SJSA1 (cell line): ENCODE results near the gene EXTL1. TPM values are rescaled to one million over a fixed set of nuclear protein-coding genes. Genes with fewer than 3 reads are reported as not detected.

Source experiments
- DNase-seq, 2 experiments: peaks; one replicate each; pipeline ENCODE4 v3.0.0-alpha.2; 2015 to 2020; ENCODE audit warnings: low spot score in 2 of 2, low read depth in 1 of 2
- H3K27ac ChIP-seq: fragments of 250-450 bp; sonication (Bioruptor Pico); 2 replicates; pipeline ENCODE4 v1.5.1; 2020; ENCODE audit warnings: mild to moderate bottlenecking, moderate library complexity
- H3K27me3 ChIP-seq: fragments of 250-450 bp; sonication (Bioruptor Pico); replicated peaks from 2 replicates; pipeline ENCODE4 v1.5.1; 2020; ENCODE audit warnings: mild to moderate bottlenecking, moderate library complexity
- H3K36me3 ChIP-seq: fragments of 250-450 bp; sonication (Bioruptor Pico); 2 replicates; pipeline ENCODE4 v1.5.1; 2020; ENCODE audit warnings: mild to moderate bottlenecking
- H3K4me1 ChIP-seq: fragments of 250-450 bp; sonication (Bioruptor Pico); replicated peaks from 2 replicates; pipeline ENCODE4 v1.6.1; 2021; ENCODE audit warnings: mild to moderate bottlenecking
- H3K4me3 ChIP-seq: fragments of 250-450 bp; sonication (Bioruptor Pico); 2 replicates; pipeline ENCODE4 v1.5.1; 2020; ENCODE audit warnings: mild to moderate bottlenecking
- H3K9me3 ChIP-seq: fragments of 250-450 bp; sonication (Bioruptor Pico); replicated peaks from 2 replicates; pipeline ENCODE4 v1.5.1; 2020; ENCODE audit warnings: mild to moderate bottlenecking
- total RNA-seq: library from RNA; depleted of rRNA; stranded (reverse); fragments of >200 nt; shearing (Covaris generic); gene quantifications from 2 replicates; pipeline ENCODE4 v1.2.3, GENCODE V29; 2014

The EXTL1 gene
- total RNA-seq, 1 experiment from 2014 or later, result 0.08 TPM

- no peak overlapping the region for H3K27ac ChIP-seq
These were observed 13.8 kb downstream of the EXTL1 start for GRCh38 chr1:26035203-26035958.

DNA sequence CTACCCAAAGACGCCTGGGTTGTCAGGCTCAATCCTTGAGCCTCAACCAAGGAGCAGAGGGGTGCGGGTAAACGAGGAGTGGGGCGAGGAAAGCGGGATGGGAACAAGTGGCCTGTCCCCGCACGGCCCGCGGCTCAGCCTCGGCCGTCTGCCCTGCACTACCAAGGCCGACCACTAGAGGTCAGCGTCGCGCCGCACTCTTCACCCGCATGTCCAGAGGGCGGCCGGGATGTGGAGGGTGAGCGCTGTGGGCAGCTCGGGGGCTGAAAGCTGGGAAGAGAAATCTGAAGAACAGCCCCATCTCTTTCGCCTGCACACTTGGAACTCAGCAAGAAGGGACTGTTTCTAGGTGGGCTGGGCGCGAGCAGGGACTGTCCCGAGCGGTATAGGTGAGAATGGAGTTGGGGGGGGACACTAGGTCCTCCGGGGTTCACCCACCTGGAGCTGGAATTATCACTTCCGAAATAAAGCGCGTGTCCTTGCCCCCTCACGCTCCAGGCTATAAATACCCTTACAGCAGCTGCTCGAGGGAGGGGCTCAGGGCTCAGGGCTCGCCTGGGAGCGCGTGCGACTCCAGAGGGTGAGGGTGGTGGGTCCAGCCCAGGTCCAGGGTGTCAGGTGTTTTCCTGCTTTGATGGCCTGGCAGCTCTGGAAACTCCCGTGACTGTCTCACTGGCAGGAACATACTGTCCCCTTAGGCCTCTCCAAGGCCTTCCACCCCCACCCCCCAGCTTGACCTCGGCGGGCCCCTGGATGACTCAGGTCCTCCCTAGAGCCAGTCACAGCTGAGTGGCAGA, 14.6 kb downstream of the EXTL1 start:
- no peak overlapping the region for H3K27ac ChIP-seq
- H3K27me3 ChIP-seq, result 0 out of 2 replicates have a peak, but pooled peaks cover 4% of the 10 kb centered on the region
- peaks cover 19% of the 10 kb centered on the region for H3K4me1 ChIP-seq
- no peaks in the 10 kb centered on the region for H3K9me3 ChIP-seq
- H3K4me3 ChIP-seq, result peak overlapping the region; percentile 49
- H3K36me3 ChIP-seq, result no peaks in the 10 kb centered on the region
- peak; percentile 80 to 83 for DNase-seq

More at GRCh38 chr1:26035203-26035958, 13.8 kb downstream of the EXTL1 start:
- Histone ChIP-seq H3K36me3 (no peaks in the 10 kb centered on the region), H3K4me1 (peaks cover 19% of the 10 kb centered on the region), H3K9me3 (no peaks in the 10 kb centered on the region), H3K27me3 (0 out of 2 replicates have a peak, but pooled peaks cover 4% of the 10 kb centered on the region), H3K4me3 (peak overlapping the region; percentile 49)
- peak; percentile 88 to 93 for DNase-seq

DNA sequence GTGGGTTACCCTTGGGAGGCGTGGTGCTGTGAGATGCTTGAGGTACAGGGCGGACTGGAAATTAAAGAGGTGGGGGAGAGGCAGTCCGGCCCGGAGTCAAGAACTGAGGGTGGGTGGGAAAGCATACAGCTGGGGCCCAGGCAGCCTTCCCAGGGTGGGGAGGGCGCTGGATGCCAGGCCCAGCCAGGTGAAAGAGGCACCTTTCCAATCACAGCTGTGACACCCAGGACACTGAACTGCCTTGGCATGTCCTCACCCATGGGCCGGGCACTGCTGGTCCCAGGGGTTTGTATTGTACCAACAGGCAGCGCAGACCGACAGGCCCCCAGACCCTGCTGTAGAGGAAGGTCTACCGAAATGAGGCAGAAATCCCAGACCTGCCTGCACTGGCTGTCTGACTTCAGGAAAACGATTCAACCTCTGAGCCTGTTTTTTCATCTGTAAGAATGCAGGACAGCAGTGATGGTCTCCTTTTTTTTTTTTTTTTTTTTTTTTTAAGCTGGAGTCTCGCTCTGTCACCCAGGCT, 15.2 kb downstream of the EXTL1 start:
- DNase-seq, result no peak
- Histone ChIP-seq H3K9me3 (no peaks in the 10 kb centered on the region), H3K36me3 (no peaks in the 10 kb centered on the region), H3K27me3 (0 out of 2 replicates have a peak, but pooled peaks cover 4% of the 10 kb centered on the region), H3K4me1 (peaks cover 19% of the 10 kb centered on the region), H3K4me3 (no peak overlapping the region), H3K27ac (no peak overlapping the region)

DNA sequence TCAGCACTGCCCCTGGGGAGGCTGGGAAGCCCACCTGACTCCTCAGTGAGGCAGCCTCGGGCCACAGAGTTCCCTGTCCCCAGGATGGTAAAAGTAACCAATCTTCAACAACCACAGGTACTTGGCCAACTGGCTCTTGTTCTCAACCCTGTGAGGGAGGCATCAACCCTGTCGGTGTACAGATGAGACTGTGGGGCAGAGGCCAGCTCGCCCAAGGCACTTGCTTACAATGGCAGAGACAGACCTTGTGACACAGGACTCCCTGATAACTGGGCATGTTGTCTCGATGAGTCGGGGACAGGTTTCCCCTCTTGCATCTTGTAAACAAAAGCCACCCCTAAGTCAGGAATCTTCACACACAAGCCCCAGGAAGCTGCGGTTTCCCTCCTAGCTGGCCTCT, 16.3 kb downstream of the EXTL1 start:
- H3K36me3 ChIP-seq, result no peaks in the 10 kb centered on the region
- peaks cover 14% of the 10 kb centered on the region for H3K27me3 ChIP-seq
- H3K4me3 ChIP-seq, result no peak overlapping the region
- no peak for DNase-seq
- no peaks in the 10 kb centered on the region for H3K9me3 ChIP-seq
- H3K4me1 ChIP-seq, result peaks cover 19% of the 10 kb centered on the region
- no peak overlapping the region for H3K27ac ChIP-seq

- Histone ChIP-seq H3K4me3 (no peak overlapping the region), H3K4me1 (peaks cover 19% of the 10 kb centered on the region), H3K9me3 (no peaks in the 10 kb centered on the region), H3K27me3 (peaks cover 18% of the 10 kb centered on the region), H3K27ac (no peak overlapping the region), H3K36me3 (no peaks in the 10 kb centered on the region)
- DNase-seq, result no peak
These were observed 16.9 kb downstream of the EXTL1 start for GRCh38 chr1:26038477-26038876.

DNA sequence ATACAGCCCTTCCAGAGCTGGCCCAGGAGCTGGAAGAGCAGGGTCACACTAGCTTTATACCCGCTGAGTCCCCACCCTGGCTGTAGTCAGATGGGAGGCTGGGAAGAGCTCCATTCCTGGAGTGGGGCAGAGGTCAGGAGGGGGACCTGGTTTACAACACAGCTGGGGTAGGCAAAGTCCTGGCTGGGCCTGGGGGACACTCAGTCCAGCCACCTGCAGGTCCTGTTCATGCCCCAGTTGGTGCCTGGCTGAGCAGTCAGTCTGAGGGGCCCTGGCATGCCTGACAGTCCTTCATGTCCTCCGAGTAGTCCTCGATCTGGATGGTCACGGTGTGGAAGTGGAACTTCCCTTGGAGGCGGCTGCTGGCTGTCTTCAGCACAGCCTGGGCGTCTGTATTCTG, 17.3 kb downstream of the EXTL1 start:
- H3K4me3 ChIP-seq, result no peak overlapping the region
- no peak for DNase-seq
- H3K9me3 ChIP-seq, result no peaks in the 10 kb centered on the region
- H3K27me3 ChIP-seq, result peaks cover 23% of the 10 kb centered on the region
- no peak overlapping the region for H3K27ac ChIP-seq
- peaks cover 19% of the 10 kb centered on the region for H3K4me1 ChIP-seq
- H3K36me3 ChIP-seq, result no peaks in the 10 kb centered on the region

- no peak for DNase-seq
These were observed 19.8 kb downstream of the EXTL1 start for GRCh38 chr1:26041401-26041800.

GRCh38 chr1:26041978-26042377, 20.4 kb downstream of the EXTL1 start:
- H3K36me3 ChIP-seq, result no peaks in the 10 kb centered on the region
- H3K4me1 ChIP-seq, result peaks cover 5% of the 10 kb centered on the region
- no peaks in the 10 kb centered on the region for H3K9me3 ChIP-seq
- no peak for DNase-seq
- H3K27me3 ChIP-seq, result peaks cover 53% of the 10 kb centered on the region
- H3K27ac ChIP-seq, result no peak overlapping the region
- H3K4me3 ChIP-seq, result no peak overlapping the region

More at GRCh38 chr1:26041401-26041800, 19.8 kb downstream of the EXTL1 start:
- no peaks in the 10 kb centered on the region for H3K36me3 ChIP-seq
- H3K27me3 ChIP-seq, result peaks cover 48% of the 10 kb centered on the region
- peaks cover 8% of the 10 kb centered on the region for H3K4me1 ChIP-seq
- H3K9me3 ChIP-seq, result no peaks in the 10 kb centered on the region
- no peak overlapping the region for H3K4me3 ChIP-seq
- H3K27ac ChIP-seq, result no peak overlapping the region

- Histone ChIP-seq H3K27me3 (peaks cover 70% of the 10 kb centered on the region), H3K9me3 (no peaks in the 10 kb centered on the region), H3K4me3 (no peak overlapping the region)
These were observed 22.2 kb downstream of the EXTL1 start for GRCh38 chr1:26043765-26044164.

DNA sequence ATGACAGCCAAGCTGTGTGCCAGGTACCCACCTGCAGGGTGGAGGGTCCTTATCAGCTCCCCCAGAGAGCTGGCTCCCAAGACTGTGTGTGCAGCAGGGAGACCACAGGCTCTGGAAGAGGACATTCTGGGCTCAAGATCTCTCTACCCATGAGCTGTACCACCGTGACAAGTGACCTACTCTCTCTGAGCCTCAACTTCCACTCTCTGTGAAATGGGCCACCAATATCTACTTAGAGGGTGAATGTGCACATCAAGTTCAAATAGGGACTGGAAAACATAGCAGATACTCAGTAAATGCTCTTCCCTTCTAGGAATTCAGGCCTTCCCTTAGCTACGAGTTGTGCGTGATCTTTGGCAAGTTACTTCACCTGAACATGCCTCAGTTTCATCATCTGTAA, 22.8 kb downstream of the EXTL1 start:
- Histone ChIP-seq H3K36me3 (no peaks in the 10 kb centered on the region), H3K9me3 (no peaks in the 10 kb centered on the region), H3K4me3 (no peak overlapping the region), H3K4me1 (peaks cover 5% of the 10 kb centered on the region), H3K27ac (no peak overlapping the region), H3K27me3 (peaks cover 75% of the 10 kb centered on the region)
- DNase-seq, result no peak

More at GRCh38 chr1:26043765-26044164, 22.2 kb downstream of the EXTL1 start:
- no peak for DNase-seq
- peaks cover 5% of the 10 kb centered on the region for H3K4me1 ChIP-seq
- no peak overlapping the region for H3K27ac ChIP-seq
- H3K36me3 ChIP-seq, result no peaks in the 10 kb centered on the region

GRCh38 chr1:26044971-26045721, 23.6 kb downstream of the EXTL1 start:
- no peaks in the 10 kb centered on the region for H3K9me3 ChIP-seq
- no peaks in the 10 kb centered on the region for H3K36me3 ChIP-seq
- H3K4me1 ChIP-seq, result peaks cover 5% of the 10 kb centered on the region
- H3K4me3 ChIP-seq, result no peak overlapping the region
- DNase-seq, result no peak
- no peak overlapping the region for H3K27ac ChIP-seq
- H3K27me3 ChIP-seq, result peaks cover 73% of the 10 kb centered on the region

DNA sequence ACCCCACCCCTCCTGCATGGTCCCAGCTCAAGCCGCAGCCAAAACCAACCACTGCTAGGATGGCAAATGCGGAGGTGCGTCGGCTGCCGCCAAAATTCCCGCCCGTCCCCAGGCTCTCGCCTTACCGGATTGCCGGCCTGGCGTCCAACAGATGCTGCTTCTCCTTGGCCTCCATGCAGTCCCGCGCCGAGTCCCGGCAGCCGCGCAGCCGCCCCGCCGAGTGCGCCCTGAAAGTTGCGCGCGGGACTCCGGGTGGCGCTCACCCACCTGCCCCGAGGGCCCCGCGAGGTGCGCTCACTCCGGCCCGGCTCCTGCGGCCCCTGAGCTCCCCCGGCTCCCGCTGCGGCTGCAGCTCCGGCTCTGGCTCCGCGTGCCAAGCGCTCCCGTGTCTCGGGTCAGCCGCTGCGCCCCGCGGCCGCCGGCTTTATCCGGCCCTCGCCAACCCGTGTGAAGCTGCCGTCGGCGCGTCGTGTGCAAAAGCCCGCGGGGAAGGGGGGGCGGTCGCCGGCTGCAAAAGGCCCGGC, 24.2 kb downstream of the EXTL1 start, which contains the start of gene SLC30A2:
Gene SLC30A2, minus strand, starts transcription at position 397 of the 524 bp plus-strand sequence. Its CDS starts 222 bp downstream, at position 175.
- H3K27me3 ChIP-seq, result peaks cover 73% of the 10 kb centered on the region

More for the DNA sequence above, 24.2 kb downstream of the EXTL1 start, which contains the start of gene SLC30A2:
- Histone ChIP-seq H3K9me3 (no peaks in the 10 kb centered on the region), H3K27ac (no peak within 1 kb of the TSS), H3K4me3 (no peak within 1 kb of the TSS), H3K4me1 (peaks cover 5% of the 10 kb centered on the region), H3K36me3 (no peaks in the 10 kb centered on the region)
- no peak for DNase-seq
